GM18951 (cell line): ENCODE results near the gene FSTL3.

Source experiments
- POLR2A ChIP-seq: IDR thresholded peaks from 4 replicates; pipeline ENCODE4 v1.6.1; 2011; ENCODE audit warnings: mild to moderate bottlenecking; ENCODE audit not compliant: insufficient read length, insufficient read depth; ENCODE audit errors: extremely low read depth
- in situ Hi-C: fragments of 300-500 bp; cut with MboI; formaldehyde crosslinking; loops from one replicate; pipeline ENCODE4 v1.12.0; 2022; ENCODE audit warnings: low sequenced_read_pairs, mixed read lengths, inconsistent platforms; ENCODE audit not compliant: unreplicated experiment

Gene FSTL3

GRCh38 chr19:660793-661426 lies 15.3 kb upstream of the FSTL3 start:
- in situ Hi-C loops = no loop called here

GRCh38 chr19:661427-662196 lies 14.6 kb upstream of the FSTL3 start:
- in situ Hi-C loops = no loop called here
- TF ChIP-seq POLR2A = peak; percentile 15

More at GRCh38 chr19:660793-661426, 15.3 kb upstream of the FSTL3 start:
- TF ChIP-seq POLR2A = no peak

- TF ChIP-seq POLR2A = peak; percentile 45
- in situ Hi-C loops = no loop called here
Observed at GRCh38 chr19:662207-662961, 13.8 kb upstream of the FSTL3 start.

- TF ChIP-seq POLR2A = peak; percentile 90
- in situ Hi-C loops = no loop called here
Observed at GRCh38 chr19:662962-663681, 13.1 kb upstream of the FSTL3 start, which contains the start of gene RNF126. TSS of gene RNF126 (minus strand) at chr19:663214. CDS start at chr19:663121, 93 bp downstream.

GRCh38 chr19:663682-664117 lies 12.5 kb upstream of the FSTL3 start:
- in situ Hi-C loops = no loop called here

GRCh38 chr19:664913-665443 lies 11.2 kb upstream of the FSTL3 start:
- no peak for TF ChIP-seq POLR2A
- in situ Hi-C loops = loop anchor here (5.0 kb wide), 1 partner anchor 62 kb away; no protein-coding TSS in a partner anchor

More at GRCh38 chr19:663682-664117, 12.5 kb upstream of the FSTL3 start:
- no peak for TF ChIP-seq POLR2A

GRCh38 chr19:666985-667573 lies 9.1 kb upstream of the FSTL3 start:
- in situ Hi-C loops = loop anchor here (5.0 kb wide), 1 partner anchor 60 kb away; no protein-coding TSS in a partner anchor

- in situ Hi-C loops = loop anchor here (5.0 kb wide), 1 partner anchor 58 kb away; no protein-coding TSS in a partner anchor
Observed at GRCh38 chr19:668675-669434, 7.3 kb upstream of the FSTL3 start.

- in situ Hi-C loops = no loop called here
- TF ChIP-seq POLR2A = no peak
Observed at GRCh38 chr19:670609-671075, 5.5 kb upstream of the FSTL3 start.

GRCh38 chr19:674282-675151 lies 1.7 kb upstream of the FSTL3 start:
- in situ Hi-C loops = no loop called here
- no peak for TF ChIP-seq POLR2A

GRCh38 chr19:676007-676338 lies 219 bp upstream of the FSTL3 start:
- TF ChIP-seq POLR2A = no peak
- in situ Hi-C loops = no loop called here
